Islet precursor cell (in vitro differentiated cells): ENCODE measurements around the gene DUSP1.

Experiments used
- DNase-seq: peaks from one replicate; pipeline ENCODE4 v3.0.0-alpha.2; 2018

DUSP1 gene

GRCh38 chr5:172777881-172778814 is 7.2 kb upstream of the DUSP1 start:
- peak; percentile 80 for DNase-seq

- DNase-seq, result no peak
Measured at GRCh38 chr5:172776235-172776594, 5.2 kb upstream of the DUSP1 start.

- DNase-seq, result peak; percentile 67
Measured at GRCh38 chr5:172775326-172776234, 4.6 kb upstream of the DUSP1 start.

- no peak for DNase-seq
Measured at GRCh38 chr5:172774561-172775315, 3.7 kb upstream of the DUSP1 start.

GRCh38 chr5:172773481-172774469 is 2.8 kb upstream of the DUSP1 start:
- no peak for DNase-seq

GRCh38 chr5:172772112-172772906 is 1.3 kb upstream of the DUSP1 start:
- DNase-seq, result peak; percentile 94

- DNase-seq, result no peak
Measured at GRCh38 chr5:172771439-172772111, 580 bp upstream of the DUSP1 start.

- no peak for DNase-seq
Measured at GRCh38 chr5:172770374-172770674, 671 bp downstream of the DUSP1 start.

- peak; percentile 54 for DNase-seq
Measured at GRCh38 chr5:172769616-172770373, 1.2 kb downstream of the DUSP1 start.

GRCh38 chr5:172769342-172769615 is 1.7 kb downstream of the DUSP1 start:
- no peak for DNase-seq

GRCh38 chr5:172768573-172769341 is 2.2 kb downstream of the DUSP1 start:
- peak; percentile 46 for DNase-seq

GRCh38 chr5:172768098-172768572 is 2.9 kb downstream of the DUSP1 start:
- DNase-seq, result no peak

- no peak for DNase-seq
Measured at GRCh38 chr5:172766287-172767108, 4.5 kb downstream of the DUSP1 start.

GRCh38 chr5:172765766-172766286 is 5.2 kb downstream of the DUSP1 start:
- no peak for DNase-seq

- DNase-seq, result peak; percentile 95
Measured at GRCh38 chr5:172764861-172765765, 5.9 kb downstream of the DUSP1 start.

GRCh38 chr5:172763120-172763464 is 7.9 kb downstream of the DUSP1 start:
- DNase-seq, result no peak
